GM21529 (cell line): ENCODE results near the gene PPP1R12B.
"Not testable (repeated sequence)": the region's sequence is repeated elsewhere in the genome, so short reads cannot be mapped to it uniquely, and the experiment has no call there.

Experiments used
- ATAC-seq: cut with Tn5 transposase; IDR thresholded peaks from one replicate; pipeline ENCODE4 v1.9.1; 2021; ENCODE audit not compliant: unreplicated experiment

The PPP1R12B gene

DNA sequence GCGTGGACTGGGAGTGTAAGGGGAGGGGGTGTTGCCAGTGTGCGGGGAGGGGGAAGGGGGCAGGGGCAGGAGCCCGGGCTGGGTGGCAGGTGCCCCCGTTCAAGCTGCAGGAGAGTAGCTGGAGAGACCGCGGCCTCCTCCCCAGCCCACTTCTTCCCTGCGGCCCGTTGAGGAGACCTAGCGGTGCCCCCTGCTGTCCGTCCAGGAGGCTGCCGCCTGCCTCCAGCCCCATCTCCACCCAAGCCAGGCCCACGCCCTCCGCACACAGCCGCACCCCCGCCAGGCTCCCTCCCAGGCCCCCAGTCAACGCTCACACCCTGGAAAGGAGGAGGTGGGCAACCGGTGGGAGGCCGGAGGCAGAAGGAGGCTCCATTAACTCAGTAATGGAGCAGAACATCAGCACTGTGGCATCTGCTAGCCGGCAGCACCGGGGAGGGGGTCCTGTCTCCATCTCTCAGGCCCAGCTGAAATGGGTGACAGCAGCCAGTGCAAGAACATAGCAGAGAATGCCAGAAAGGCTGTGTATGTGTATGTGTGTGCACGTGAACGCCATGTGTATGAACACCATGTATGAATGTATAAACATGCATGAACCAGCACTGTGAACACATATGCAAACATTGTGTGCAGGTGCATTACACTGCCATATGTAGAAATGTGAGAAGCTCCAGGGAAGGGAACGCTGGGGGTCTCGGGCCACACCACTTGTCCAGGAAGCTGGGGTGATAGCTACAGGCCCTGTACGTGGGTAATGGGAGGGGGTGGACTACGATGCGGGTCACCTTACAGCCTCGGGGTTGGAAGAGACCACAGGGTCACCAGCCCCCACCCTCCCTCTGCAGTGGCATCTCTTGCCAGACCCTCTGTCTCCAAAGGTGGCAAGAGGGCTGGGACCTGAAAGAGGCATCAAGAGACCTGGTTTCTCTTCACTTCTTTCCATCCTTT lies 277.2 kb downstream of the PPP1R12B start:
- ATAC-seq: peak; percentile 76

DNA sequence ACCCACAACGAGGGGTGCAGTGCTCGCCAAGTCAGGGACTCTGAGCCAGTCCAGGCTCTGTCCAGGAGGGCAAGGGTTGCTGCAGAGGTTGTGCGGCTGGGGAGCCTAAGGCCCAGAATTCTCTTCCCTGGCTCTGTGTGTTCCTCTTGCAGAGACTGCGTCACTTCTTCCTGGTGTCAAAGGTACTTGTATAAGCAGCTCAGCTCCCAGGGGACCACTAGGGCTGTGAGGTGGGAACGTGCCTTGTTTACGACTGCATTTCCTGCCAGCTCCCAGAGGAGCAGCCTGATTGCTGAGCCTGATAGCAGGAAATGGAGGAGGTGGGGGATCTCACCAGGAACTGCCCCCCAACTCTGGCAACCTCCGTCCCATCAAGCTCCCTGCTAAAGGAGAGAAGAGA lies 278.5 kb downstream of the PPP1R12B start:
- not testable (repeated sequence) for ATAC-seq

DNA sequence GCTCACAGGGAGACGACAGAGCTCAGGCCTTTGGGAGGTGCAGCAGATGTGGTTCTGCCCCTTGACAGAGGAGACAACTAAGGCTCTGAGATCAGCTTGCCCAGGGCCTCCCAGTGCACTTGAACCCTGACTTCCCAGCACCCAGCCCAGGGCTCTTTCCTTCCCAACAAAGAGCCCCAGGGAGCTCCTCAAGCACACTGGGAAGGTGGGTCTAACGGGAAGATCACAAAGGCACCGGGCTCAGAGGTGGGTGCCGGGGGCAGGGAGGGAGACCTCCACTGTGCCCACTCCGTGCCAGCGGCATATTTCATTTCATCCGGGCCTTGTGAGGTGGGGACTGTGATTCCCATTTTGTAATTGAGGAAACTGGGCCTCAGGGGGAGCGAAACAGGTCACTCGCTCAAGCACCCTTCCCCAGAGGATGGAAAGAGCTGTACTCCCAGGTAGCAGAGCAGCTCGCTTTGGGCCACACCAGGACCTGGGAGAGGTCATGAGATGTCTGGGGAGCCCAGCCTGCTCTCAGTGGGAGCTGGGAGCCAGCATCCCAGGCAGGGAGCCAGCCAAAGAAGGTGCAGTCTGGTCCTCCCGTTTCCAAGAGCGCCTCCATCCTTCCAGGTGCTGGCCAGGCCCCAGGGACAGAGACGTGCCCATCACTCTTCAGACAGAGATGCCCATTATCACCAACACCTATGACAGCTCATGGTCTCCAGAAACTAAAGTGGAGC lies 279.5 kb downstream of the PPP1R12B start:
- no peak for ATAC-seq

DNA sequence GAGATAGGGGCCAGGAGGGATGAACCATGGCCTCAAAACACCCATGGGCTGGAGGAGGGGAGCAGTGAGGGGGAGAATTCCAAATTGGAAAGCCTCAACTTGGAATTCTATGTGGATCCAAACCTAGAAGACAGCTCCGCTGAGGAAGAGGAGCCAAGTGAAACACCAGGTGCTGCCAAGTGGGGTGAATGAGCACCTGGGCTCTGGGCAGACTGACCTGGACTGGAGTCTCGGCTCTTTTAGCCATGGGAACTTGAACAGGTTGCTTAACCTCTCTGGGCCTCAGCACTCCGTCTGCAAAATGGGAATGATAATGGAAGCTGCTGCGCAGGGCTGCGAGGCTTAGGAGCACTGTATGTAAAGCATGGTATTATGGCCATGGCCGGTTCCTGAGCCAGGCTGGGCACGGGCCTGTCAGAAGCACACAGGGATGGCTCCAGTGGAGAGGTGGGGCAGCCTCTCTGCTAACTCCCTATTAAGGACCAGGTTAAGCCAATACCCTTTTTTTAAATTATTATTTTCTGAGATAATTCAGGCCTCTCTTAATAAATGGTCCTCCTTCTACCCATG lies 280.2 kb downstream of the PPP1R12B start:
- ATAC-seq: no peak

DNA sequence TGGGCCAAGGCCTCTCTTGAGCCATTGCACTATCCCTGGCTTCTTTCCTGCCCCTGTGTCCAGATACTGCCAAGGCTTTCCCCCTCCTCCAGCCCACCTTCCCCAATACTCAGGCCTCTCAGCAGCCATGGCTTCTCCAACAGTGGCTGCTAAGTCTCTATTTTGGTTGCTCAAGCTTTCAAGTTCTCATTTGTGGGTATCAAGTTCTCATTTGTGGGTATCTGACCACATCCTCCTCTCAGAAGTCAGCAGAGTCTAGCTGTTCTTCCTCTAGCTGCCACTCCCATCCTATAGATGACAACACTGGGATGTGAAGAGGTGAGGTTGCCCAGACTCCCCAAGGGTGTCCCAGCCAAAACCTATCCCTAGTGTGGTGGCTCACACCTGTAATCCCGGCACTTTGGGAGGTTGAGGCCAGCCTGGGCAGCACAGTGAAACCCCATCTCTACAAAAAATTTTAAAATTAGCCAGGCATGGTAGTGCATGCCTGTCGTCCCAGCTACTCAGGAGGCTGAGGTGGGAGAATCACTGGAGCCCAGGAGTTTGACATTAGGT lies 280.8 kb downstream of the PPP1R12B start:
- peak; percentile 78 for ATAC-seq

DNA sequence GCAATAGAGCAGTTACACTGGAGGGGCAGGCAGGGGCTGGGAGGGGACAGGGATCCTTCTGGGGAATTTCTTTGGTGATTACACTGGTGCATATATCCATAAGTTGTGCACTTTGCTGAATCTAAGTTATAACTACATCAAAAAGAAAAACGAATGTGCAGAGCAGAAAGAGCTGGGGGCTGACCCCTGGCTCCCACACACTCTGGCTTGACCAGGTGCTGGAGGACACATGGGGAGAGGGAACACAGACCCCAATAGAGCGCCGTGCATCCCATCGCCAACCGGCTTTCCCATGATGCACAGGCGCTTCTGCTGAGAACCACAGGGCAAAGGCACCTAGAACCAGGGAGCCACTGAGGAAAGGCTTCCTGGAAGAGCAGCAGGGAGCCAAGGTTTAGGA lies 281.6 kb downstream of the PPP1R12B start:
- ATAC-seq: not testable (repeated sequence)

DNA sequence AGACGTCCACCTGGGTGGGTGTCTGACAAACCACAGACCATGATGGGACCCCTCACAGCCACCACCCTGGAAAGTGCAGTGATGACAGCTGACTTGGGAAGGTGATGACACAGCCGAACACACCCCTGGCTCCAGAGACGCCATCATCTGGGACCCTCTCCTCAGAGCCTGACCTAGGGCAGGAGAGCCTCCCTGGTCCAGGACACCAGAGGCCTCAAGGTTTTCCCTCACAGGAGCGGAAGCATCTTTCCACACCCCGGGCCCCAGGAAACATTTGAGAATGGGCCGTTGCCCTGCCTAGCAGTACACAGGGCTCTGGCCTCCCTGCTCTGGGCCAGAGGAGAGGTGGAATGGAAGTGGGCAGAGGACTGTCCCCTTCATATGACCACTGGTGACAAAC lies 282.0 kb downstream of the PPP1R12B start:
- no peak for ATAC-seq

DNA sequence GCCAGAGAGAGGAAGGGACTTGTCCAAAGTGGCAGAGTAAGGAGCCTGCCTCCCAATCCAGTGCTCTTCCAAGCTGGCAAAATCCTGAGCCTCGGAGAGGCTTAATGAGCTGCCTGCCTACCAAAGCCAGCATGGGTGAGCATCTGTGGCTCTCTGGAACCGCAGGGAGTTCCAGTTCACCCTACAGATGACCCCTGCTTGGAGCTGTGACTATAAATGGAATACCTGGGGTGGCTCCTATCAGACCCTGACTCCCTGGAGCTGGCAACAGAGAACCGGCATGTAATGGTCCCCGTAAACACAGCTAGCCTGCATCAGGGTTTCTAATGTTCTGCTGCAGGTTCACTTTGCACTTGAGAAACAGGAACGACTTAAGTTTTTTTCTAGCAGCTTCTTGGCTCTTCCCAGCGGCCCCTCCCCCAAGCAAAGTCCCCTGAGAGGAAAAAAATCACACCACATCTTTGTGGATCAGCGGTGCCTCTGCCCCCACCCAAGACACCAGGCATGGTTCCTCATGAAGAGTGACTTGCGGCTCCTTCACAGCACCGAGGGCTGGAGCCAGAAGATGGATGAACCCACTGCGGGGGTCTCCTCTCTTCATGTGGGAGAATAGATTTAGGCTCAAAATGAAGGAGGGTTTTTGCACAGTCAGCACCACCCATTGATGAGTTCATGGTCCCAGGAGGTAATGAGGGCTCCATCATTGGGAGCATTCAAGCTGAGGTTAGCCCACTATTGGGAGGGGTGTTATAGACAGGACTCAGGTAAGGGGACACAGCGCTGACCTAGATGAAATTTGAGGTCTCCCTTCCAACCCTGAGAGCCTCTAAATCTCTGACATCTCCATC lies 282.8 kb downstream of the PPP1R12B start:
- no peak for ATAC-seq

DNA sequence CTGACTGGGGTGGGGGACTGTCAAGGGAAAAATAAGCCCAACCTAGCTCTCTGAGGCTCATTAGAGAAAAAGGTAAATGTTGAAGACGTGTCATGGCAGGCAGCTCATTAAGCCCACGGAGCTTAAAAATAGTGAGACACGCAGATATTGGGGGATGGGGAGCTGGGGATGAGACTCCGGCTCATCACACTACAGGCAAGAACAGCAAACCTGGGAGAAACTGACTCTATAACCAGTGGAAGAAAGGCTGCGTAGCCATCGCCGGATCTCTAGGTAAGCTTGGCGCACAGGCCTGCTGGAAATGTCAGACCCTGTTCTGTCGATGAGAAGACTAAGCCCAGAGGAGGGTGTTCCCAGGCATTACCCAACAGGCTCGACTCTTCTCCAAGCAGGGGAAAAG lies 283.7 kb downstream of the PPP1R12B start:
- ATAC-seq: no peak

DNA sequence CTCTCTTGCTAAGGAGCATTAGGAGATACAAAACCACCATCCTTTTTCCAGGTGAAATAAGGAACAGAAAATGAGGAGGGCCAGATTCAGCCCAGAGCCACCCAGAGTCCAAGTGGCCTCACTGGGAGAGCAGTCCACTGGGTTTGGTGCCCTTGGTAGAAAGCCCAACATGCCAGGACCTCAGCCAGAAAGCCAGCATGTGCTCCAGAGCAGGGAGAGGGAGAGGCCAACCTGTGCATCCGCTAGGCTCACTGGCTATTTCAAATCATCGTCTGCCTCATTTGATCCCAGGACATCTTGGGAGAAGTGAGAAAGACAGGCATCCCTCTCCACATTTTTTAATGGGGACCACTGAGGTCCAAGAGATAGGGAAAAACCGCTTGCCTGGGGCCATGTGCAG lies 287.7 kb downstream of the PPP1R12B start:
- not testable (repeated sequence) for ATAC-seq

DNA sequence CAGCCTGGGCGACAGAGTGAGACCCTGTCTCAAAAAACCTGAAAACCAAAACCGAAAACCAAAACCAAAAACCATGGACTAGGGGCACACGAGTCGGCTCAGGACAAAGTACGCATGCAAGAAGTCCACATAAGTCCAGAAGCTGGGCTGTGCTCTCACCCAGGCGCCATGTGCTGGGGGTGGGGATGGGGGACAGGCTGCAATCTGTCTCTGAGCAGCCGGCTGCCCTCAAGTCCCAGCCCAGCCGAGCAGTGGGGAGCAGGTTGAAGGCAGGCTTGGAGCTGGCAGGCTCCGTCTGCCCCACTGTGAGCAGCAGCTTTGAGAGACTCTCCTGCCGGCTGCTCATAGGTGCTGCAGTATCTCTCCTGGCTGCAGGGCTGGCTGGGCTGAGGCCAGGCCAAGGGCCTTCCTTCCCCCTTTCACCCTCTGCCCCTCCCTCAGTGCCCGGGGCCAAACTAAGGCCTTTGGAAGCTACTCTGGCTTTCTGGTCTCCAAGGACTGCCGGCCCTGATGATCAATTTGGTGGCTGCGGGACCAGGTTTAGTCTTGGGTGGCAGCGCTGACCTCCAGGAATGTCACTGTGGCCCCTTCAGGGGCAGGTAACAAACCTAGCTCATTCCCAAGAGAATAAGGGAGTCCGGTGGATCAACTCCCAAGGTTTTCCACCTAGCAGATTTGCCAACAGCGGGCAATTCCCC lies 289.0 kb downstream of the PPP1R12B start:
- ATAC-seq: not testable (repeated sequence)

DNA sequence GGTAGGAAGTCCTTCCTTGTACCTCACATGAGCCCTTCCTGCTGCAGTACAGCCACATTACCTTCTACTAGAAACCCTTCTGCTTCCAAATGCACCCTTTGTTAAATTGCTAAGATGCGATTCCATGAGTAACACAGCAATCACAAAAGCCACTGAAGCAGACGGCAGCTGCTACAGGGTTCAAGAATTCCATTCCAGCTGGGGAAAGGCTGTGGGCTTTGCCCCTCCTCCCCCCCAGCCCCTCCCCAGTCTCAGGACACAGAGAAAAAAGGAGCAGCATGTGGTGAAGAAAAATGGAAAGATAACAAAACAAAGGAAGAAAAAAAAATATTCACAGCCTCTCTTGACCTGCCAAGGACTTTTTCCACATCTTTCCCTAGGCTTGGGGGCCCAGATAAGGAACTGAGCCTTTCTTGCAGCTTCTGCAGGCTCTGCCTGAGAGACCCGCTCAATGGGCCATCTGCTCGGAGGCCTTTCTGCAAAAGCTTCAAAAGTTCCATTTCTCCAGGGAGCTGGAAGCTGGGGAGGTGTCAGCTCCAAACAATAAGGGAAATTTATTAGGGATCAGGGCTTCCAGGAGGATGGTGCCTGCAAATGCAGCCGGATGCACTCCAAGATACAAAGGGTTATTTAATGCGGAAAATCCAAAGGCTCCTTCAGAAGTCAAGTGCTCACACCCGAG lies 289.7 kb downstream of the PPP1R12B start:
- no peak for ATAC-seq

DNA sequence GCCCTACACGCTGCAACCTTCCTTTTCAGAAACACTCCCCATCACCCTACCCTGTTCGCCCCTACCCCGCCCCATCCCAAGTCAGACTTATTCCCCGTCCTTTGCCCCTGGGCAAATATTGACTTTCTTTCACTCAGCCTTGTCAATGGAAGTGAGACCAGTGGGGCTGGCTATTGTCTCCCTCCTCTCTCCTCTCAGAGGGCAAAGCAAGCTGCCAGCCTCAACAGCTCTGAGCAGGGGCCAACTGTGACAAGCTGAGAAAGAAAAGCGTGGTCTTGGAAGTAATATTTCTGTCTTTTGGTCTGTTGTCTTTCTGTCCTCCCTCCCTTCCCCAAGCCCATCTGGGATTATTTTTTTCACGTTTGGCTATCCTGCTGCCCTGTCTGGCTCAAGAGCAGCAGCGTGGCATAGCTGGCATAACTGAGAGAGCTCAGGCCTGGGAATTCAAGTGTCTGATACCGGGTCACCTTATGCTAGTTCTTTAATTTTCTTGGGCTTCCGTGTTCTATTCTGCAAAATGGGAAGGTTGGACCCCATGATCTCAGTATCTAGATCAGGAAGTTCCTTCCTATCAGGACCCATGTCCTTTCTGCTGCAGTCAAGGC lies 290.3 kb downstream of the PPP1R12B start:
- ATAC-seq: not testable (repeated sequence)

DNA sequence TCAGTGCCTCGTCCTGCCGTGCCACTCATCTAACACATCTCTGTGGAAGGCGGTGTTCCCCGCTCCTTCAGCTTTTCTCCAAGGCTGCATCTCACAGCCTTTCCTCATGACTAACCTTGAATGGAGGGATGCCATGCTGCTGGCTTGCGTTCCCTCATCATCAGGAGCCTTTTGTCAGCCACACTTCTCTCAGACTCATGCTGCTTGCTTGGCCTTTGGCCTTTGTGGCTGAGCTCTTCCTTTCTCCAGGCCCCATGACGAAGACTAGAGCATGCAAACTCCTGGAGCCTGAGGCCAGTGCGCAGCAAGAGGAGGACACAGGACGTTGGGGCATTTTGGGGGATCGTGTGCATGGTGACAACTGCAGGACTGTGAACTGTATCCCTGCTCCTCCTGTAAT lies 291.0 kb downstream of the PPP1R12B start:
- no peak for ATAC-seq

DNA sequence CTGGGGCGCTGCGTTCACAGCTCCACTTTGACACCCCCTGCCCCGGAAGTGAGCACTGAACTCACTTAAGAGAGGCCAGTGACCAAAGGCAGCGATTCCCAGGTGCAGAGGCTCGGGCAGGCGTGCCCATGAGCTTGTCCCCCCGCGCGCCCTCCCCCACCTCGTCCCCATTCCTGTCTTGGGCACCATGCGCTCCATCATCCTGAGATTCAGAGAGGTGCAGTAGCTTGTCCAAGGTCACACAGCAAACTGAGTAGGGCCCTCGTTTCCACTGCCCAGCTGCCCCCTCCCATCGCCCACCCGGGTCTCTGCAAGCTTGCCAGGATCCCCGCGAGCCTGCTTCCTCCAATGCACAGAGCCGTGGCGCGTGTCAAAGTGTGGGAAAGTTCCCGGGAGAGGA lies 293.7 kb downstream of the PPP1R12B start:
- ATAC-seq: no peak
